HG03108 (cell line): ENCODE results near the gene RETREG1.
"Not testable (repeated sequence)": the region's sequence is repeated elsewhere in the genome, so short reads cannot be mapped to it uniquely, and the experiment has no call there.

Experiments used
- ATAC-seq: cut with Tn5 transposase; IDR thresholded peaks from one replicate; pipeline ENCODE4 v1.9.1; 2021; ENCODE audit warnings: moderate library complexity; ENCODE audit not compliant: unreplicated experiment

Gene RETREG1

DNA sequence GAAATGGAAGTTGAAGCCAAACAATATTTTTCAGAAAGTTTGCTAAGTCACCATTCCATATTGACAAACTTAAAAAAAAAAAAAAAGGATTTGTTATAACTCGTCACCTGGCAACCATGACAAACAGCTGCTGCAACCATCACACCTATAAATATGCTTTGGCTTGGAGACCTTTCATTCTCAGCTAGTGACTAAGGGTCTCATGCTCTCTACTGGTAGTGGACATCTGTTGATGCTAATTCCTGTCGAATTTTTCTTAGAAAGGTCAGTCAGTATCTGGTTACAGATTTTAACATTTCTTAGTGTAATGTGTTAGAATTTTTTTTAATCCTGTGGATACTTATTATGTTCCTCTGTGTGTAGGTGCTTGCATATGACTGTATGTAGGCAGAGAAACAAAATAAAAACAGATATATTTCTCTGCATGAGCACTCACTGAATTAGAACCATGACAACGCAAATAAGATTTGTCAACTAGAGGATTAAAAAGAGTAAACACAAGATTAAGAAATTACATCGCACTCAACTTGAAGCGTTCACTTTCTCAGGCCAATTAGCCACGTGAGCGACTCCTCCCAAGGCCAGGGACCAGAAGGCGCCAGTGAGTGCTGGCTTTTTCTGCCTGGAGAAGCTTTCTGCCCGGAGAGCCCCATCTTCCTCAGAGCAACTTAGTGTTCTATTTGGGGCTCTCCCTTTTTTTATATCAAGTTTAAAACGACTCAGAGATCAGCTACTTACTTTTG, 124.2 kb downstream of the RETREG1 start:
- ATAC-seq, result no peak

- no peak for ATAC-seq
Measured at GRCh38 chr5:16490911-16491310, 125.9 kb downstream of the RETREG1 start.

- ATAC-seq, result no peak
Measured at GRCh38 chr5:16489322-16489791, 127.4 kb downstream of the RETREG1 start.

DNA sequence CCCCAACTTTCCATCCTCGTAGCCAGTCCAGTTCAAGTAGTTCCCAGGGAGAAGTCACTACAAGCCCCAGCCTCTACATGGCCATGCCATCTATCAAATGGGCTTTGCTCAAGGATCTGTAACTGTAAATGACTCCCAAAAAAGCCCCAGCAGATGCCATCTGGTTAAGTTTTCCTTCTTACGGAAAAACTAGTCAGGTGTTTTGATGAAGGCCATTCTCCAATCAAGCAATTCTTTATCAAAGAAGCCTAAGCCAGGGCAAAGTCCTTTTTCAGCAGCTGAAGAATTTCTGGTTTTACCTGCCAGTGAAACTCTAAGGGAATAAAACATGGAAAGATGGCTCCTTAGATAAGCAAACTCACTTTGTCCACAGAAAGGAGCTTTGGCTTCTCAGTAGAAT, 129.3 kb downstream of the RETREG1 start:
- ATAC-seq, result no peak

GRCh38 chr5:16486711-16487111, 130.1 kb downstream of the RETREG1 start:
- no peak for ATAC-seq

DNA sequence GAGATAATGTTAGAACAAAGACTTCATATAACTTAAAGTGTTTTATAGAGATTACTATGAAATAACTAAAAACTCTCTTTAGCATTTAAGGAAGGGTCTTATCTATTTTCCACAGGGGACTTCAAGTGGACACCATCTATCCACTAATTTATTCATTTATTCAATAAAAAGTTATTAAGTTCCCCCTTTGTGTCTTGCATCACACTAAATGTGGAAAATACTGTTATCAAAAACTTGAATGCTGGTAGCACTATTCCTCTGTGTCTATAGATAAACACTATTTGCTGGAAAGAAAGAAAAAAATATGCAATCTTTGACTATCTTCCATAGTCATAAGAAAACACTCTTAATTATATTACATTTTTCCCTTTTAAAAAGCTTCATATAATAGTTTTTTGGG, 131.1 kb downstream of the RETREG1 start:
- ATAC-seq, result no peak

GRCh38 chr5:16484081-16484480, 132.7 kb downstream of the RETREG1 start:
- no peak for ATAC-seq

DNA sequence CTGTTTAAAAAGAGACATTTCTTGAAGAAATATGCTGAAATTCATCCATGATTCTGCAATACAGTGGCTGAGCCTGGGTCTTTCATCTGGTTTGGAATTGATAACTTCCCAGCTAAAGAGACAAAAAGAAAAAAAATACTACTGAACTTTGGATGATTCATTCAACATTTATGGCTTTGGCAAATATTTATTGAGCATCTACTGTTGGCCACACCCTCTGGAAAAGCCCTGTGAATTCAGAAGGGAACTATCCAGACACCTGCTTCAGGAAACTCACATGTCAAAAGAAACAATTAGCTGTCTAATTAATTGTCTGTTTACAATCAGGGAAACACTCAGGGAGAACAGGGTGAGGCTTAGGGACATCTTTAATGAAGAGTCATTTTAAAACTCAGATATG, 133.4 kb downstream of the RETREG1 start:
- ATAC-seq, result no peak

DNA sequence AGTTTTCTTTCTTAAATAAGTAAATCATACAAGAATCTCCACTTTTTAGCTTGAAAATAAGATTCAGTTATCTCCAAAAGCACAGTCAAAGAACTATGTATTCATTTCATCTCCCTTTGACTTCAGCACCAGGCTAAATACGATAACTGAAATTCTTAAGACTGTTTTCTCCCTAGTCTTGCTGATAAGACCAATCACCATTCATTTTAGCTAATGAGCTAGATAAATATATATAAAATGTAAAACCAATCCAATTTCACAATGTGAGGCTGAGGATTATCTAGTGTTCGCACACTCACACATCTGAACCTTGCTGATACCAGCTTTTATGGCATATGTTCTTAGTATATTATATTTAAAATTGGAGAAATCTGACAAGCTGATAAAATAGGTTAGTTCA, 133.9 kb downstream of the RETREG1 start:
- ATAC-seq, result no peak

DNA sequence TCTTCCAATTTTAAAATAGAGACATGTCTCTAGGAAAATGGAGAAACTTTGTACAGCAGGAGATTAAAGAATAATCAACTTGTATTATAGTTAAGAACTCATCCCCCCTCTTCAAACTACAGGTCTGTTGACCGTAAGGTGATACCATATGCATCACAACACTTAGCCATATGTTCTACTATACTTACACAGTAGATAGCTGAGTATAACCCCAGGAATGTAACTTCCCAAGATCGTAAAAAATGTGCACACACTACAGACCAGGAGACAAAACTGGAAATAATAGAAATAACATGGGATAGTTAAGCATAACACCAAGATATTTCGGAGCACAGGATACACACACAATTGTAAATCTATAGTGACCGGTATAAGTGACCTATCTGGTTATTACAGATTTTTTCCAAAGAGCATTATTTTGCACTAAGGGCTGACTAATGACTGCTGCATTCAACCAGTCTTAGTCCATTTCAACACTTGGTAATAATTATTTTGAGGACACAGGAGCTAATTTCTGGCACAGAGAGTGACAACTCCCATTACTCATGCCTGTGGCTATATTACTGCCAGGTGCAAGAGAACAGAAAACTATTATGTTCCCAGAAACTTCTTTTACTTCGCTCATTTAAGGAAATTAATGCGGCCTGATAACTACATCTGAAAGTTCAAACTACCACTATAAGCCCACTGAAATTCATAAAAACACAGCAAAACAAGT, 135.8 kb downstream of the RETREG1 start:
- no peak for ATAC-seq

- ATAC-seq, result no peak
Measured at GRCh38 chr5:16480144-16480543, 136.7 kb downstream of the RETREG1 start.

GRCh38 chr5:16477541-16477940, 139.3 kb downstream of the RETREG1 start:
- no peak for ATAC-seq

DNA sequence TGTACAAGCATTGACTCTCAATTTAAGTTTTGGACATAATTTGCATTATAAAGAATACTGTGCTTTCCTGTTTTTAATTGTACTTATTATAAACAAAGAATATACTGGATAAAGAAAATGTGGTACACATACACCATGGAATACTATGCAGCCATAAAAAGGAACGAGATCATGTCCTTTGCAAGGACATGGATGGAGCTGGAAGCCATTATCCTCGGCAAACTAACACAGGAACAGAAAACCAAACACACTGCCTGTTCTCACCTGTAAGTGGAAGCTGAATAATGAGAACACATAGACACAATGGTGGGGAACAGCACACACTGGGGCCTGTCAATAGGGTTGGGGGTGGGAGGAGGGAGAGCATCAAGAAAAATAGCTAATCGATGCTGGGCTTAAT, 140.4 kb downstream of the RETREG1 start:
- ATAC-seq, result not testable (repeated sequence)

DNA sequence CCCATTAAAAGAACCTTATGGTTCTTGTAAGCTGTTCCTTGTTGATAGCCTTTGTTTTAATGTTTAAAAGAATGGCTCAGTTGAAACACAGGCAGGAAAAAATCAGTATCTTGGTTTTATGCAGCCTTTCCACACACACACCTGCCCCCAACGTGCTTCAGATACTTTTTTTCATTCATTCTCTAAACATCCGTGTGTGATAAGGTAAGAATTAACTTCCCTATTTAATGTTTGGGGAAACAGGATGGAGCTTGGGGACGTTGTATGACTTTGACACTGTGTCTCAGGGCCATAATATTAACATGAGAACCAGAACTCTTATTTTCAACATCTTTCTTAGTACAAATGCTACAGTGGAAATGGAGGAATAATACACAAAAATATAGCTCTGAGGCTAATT, 145.4 kb downstream of the RETREG1 start:
- no peak for ATAC-seq

DNA sequence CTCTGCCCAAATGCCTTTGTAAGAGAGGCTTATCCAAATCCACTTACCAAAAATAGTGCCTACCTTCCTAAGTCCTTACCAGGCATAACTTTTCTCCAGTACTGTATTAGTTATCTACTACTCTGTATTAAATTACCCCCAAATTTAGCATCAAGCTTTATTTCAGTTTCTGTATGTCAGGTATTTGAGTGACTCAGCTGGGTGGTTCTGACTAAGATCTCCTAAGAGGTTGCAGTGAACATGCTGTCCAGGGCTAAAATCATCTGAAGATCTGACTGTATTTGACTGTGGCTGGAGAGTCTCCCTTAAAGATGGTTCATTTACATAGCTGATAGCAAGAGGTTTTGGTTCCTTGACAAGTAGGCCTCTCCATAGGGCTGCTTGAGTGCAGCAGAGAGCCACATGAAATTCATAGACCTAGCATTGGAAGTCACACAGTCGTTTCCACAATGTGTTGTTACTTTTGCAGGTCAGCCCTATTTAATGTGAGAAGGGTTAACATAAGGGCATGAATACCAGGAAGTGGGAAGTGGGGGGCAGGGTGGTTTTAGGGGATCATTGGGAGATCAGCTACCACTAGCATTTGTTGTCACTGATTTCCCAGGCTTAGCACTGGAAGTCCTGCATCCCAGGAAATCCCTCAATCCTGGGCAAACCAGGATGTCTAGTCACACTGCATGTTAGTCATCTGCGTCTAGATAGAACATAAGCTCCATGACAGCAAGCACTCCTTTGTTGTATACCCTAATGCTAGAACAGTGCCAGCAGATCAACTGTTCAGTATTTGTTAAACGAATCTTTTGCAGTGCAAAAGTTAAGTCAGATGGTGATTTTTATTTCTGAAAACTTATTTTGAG, 149.2 kb downstream of the RETREG1 start:
- peak; percentile 50 for ATAC-seq

DNA sequence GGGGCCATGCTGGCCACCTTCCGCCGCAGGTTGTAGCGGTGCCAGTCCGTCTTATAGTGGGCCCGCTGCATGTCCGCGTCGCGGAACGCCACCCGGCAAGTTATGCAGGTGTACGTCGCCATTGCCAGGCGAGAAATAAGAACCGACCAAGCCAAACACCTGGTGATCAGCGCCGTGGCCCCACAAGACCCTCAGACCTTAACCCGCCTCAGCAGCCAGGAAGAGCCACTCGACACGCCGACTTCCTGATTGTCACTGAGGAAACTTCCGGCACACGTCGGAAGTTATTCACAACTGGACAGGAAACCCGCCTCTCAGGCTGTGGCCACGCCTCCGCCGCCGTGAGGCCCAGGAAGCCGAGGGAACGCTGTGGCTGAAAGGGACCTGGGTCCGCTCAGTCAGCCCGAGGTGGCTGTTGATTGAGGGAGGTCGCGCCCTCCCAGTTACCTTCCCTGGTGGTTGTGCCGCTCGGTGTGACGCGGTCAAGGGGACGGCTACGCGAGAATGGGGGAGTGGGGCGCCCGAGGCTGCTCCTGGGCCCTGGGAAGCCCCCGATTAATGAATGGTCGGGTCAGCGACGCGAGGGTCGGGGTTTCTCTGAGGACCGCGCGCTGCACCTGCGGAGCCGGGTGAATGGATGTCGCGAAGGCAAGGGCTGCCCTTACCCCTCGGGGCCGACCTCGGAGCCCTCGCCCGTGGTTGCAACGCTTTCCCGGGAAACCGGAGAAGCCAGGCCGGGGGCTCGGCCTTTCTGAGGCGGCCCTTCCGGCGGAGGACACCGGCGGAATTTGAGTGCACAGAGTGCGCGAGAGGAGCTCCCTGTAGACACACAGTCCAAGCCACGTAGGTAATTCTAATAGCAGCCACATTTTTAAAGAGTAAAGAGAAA, 151.0 kb downstream of the RETREG1 start, which contains the start of gene ZNF622:
ZNF622 (minus strand) TSS at position 257 of the 889 bp plus-strand sequence; CDS start at position 122, 135 bp downstream.
- peak; percentile 88 for ATAC-seq

GRCh38 chr5:16464664-16465543, 151.9 kb downstream of the RETREG1 start:
- ATAC-seq, result no peak

GRCh38 chr5:16464231-16464630, 152.6 kb downstream of the RETREG1 start:
- ATAC-seq, result no peak

GRCh38 chr5:16461782-16462181, 155.0 kb downstream of the RETREG1 start:
- no peak for ATAC-seq
